Astrocyte of the cerebellum (primary cell): ENCODE data around the gene TEX51.

Source experiments
- DNase-seq: peaks from one replicate; pipeline ENCODE4 v3.0.0-alpha.2; 2011; ENCODE audit warnings: low read depth
- H3K4me3 ChIP-seq: 2 replicates; pipeline ENCODE4 v1.5.1; 2011; ENCODE audit warnings: mild to moderate bottlenecking, low read depth, low read length, moderate library complexity
- in situ Hi-C: cut with HindIII; loops from 2 replicates; pipeline ENCODE4 v1.10.0; 2017; ENCODE audit warnings: low sequenced_read_pairs
- TF ChIP-seq, protein P1 (sequence below): IDR thresholded peaks from 2 replicates; pipeline ENCODE4 v1.5.1; 2012; ENCODE audit warnings: low read length, low read depth, moderate library complexity, mild to moderate bottlenecking; ENCODE audit errors: missing control alignments

TEX51 gene

DNA sequence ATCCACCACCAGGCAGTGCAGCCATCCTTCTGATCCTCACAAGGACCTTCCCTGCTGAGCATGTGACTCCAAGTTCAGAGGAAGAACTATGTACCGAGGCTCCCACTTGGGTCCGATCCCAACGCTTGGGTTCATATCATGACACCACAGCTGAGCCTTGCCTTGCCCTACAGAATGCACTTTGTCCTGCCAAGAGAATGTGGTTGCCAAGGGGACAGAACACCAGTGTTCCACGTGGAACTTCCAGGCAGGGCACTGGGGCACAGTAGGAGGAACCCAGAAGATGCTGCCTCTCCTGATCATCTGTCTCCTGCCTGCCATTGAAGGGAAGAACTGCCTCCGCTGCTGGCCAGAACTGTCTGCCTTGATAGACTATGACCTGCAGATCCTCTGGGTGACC lies at the start of gene TEX51:
TEX51 (plus strand) TSS at position 255 of the 400 bp plus-strand sequence; CDS start at position 284, 29 bp downstream.
- TF ChIP-seq, protein P1, sequence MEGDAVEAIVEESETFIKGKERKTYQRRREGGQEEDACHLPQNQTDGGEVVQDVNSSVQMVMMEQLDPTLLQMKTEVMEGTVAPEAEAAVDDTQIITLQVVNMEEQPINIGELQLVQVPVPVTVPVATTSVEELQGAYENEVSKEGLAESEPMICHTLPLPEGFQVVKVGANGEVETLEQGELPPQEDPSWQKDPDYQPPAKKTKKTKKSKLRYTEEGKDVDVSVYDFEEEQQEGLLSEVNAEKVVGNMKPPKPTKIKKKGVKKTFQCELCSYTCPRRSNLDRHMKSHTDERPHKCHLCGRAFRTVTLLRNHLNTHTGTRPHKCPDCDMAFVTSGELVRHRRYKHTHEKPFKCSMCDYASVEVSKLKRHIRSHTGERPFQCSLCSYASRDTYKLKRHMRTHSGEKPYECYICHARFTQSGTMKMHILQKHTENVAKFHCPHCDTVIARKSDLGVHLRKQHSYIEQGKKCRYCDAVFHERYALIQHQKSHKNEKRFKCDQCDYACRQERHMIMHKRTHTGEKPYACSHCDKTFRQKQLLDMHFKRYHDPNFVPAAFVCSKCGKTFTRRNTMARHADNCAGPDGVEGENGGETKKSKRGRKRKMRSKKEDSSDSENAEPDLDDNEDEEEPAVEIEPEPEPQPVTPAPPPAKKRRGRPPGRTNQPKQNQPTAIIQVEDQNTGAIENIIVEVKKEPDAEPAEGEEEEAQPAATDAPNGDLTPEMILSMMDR = no peak
- in situ Hi-C loops = no loop called here
- H3K4me3 ChIP-seq = no peak within 1 kb of the TSS
- no peak for DNase-seq

- no peak for DNase-seq
- no peak overlapping the region for H3K4me3 ChIP-seq
- TF ChIP-seq, protein P1 = no peak
- in situ Hi-C loops = no loop called here
These were observed 49.6 kb upstream of the TEX51 start for GRCh38 chr2:126849054-126849453.

DNA sequence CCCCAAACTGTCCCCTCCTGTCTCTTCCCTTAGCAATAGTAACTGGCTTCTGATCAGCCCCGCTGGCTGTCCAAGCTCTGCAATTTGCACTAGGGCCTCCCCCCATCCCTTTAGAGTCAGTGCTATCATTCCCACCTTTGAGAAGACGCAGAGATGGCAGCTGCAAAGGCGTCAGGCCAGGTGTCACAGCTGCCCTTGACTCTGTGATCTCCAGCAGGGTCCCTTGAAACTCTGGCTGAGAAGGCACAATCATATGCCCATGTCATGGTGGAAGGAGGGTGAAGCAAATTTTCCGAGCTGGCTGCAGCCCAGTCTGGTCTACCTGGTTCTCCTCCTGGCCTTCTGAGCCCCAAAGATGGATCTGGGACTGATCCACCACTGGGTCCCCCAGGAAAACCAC lies 49.2 kb upstream of the TEX51 start:
- no peak for DNase-seq
- in situ Hi-C loops = no loop called here
- TF ChIP-seq, protein P1 = no peak
- no peak overlapping the region for H3K4me3 ChIP-seq

DNA sequence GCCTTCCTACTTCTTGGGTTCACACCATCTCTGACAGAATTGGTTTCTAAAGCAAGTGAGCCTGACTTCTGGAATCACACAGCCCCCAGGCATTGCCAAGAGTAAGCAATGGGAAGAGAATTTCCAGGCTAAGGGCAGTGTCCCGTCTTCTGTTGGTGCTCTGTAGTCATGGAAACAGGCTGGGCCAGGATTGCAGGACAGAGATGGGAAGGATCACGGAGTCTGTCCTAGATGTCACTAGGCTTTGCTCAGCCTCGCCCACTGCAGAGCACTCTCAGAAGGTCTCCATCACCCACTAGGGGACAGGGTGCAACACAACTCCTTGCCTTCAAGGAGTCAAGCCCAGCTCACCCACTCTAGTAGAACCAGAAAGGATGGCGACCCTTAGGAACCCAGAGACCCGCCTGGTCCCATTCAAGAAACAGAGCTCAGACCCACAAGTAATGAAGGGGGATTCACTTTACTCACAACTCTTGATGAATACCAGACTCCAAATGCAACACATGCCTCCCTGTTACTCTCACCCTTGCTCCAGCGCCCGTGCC lies 48.6 kb upstream of the TEX51 start:
- TF ChIP-seq, protein P1 = no peak
- in situ Hi-C loops = no loop called here
- no peak overlapping the region for H3K4me3 ChIP-seq
- no peak for DNase-seq

DNA sequence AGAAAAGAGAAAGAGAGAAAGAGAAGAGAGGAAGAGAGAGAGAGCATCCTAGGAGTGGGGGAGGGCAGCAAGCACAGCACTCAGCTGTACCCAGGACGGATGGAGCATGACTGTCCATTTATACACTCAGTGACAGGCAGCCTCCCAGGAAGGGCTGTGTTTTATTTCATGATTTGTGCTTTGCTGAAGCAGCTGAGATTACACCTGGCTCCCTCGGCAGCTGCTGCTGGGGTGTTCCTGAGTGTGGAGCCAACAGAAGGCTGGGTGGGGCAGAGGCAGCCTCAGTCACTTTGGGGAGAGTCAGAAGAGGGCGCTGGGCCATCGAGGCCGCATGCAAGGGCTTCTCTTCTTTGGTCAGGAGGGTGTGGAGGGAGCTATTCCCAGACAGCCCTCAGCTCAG lies 47.8 kb upstream of the TEX51 start:
- no peak overlapping the region for H3K4me3 ChIP-seq
- TF ChIP-seq, protein P1 = no peak
- in situ Hi-C loops = no loop called here
- no peak for DNase-seq

DNA sequence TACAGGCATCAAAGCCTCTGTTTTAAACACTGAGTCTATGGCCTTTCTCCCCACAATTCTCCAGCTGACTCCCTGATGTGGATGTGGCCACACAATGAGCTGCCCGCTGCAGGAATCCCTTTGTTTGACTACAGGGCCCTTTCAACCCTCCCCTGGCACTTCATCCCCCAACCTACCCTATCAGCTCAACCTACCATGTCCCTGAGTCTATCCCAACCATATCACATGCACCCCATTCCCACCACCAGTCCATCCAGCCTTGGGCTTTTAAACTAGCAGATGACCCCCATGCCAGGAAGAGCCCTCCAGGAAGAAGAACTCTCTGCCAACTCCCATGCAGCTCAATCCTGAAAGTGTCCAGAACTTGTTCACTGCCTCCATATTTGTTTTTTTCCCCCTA lies 46.9 kb upstream of the TEX51 start:
- H3K4me3 ChIP-seq = no peak overlapping the region
- in situ Hi-C loops = no loop called here
- DNase-seq = no peak
- TF ChIP-seq, protein P1 = no peak
